HepG2 (cell line): ENCODE results near the gene RASGRF1. TPM values are rescaled to one million over a fixed set of nuclear protein-coding genes. Genes with fewer than 3 reads are reported as not detected.

Source experiments
- ATAC-seq: fragments of 200-7000 bp; cut with Tn5 transposase; 3 replicates; pipeline ENCODE4 v1.9.1; 2020; ENCODE audit warnings: mild to moderate bottlenecking, moderate library complexity
- BruUV-seq: library from RNA; stranded (reverse); fragments of 400-500 nt; replicated peaks from 2 replicates; lab custom pipeline; 2021; lab: Mats Ljungman, UMichigan
- CTCF ChIA-PET: fragments of 300-600 bp; formaldehyde crosslinking; extraction: SDS; loops from one replicate; lab custom pipeline; 2021; ENCODE audit warnings: low total read pairs, inconsistent platforms, low intra/inter-chr PET ratio; lab: Yijun Ruan, JAX
- POLR2A ChIA-PET: fragments of 350-600 bp; sonication (Branson Sonifier 250); formaldehyde crosslinking; loops from one replicate; lab custom pipeline; 2020; ENCODE audit warnings: antibody characterized with exemption, inconsistent platforms; lab: Yijun Ruan, JAX
- DNase-seq: peaks from one replicate; pipeline ENCODE4 v3.0.0-alpha.2; 2015; ENCODE audit warnings: low spot score
- FAIRE-seq: peaks from 3 replicates; lab custom pipeline; 2011; peaks lifted over from hg19 to GRCh38; lab: Jason Lieb, UNC
- H2AFZ ChIP-seq: one replicate; pipeline ENCODE4 v1.6.1; 2011; ENCODE audit warnings: low read length, inconsistent platforms
- H3K27ac ChIP-seq: fragments of 300-600 bp; 3 replicates; pipeline ENCODE4 v1.8.0; 2011; ENCODE audit warnings: mixed run types, mild to moderate bottlenecking, mixed read lengths, low read length, inconsistent platforms; ENCODE audit not compliant: insufficient read depth; ENCODE audit errors: extremely low read length
- H3K27me3 ChIP-seq, 2 experiments: fragments of 200-600 bp in 1 of 2; 2 replicates in 1 of 2; 3 replicates in 1 of 2; pipeline versions ENCODE4 v1.6.0 to v1.8.0; 2011; ENCODE audit warnings: low read length in 2 of 2, mild to moderate bottlenecking in 2 of 2, moderate library complexity in 2 of 2, inconsistent platforms in 1 of 2; ENCODE audit not compliant: insufficient read depth in 2 of 2, control insufficient read depth in 1 of 2
- H3K36me3 ChIP-seq, 2 experiments: fragments of 200-600 bp in 1 of 2; replicated peaks in 1 of 2; 2 replicates in 1 of 2; 3 replicates in 1 of 2; pipeline versions ENCODE4 v1.5.1 to v1.8.0; 2011; ENCODE audit warnings: low read length in 2 of 2, inconsistent platforms in 1 of 2; ENCODE audit not compliant: insufficient read depth in 2 of 2, control insufficient read depth in 1 of 2
- H3K4me1 ChIP-seq: 2 replicates; pipeline ENCODE4 v1.5.1; 2012; ENCODE audit warnings: low read length, inconsistent platforms; ENCODE audit not compliant: insufficient read depth
- H3K4me2 ChIP-seq: 2 replicates; pipeline ENCODE4 v1.6.0; 2011; ENCODE audit warnings: low read depth, low read length, inconsistent platforms
- H3K4me3 ChIP-seq, 3 experiments: fragments of 200-600 bp in 1 of 3; sonication (generic), shearing (Covaris generic) in 1 of 3; replicated peaks in 1 of 3; 2 replicates each; pipeline ENCODE4 v1.5.1; 2011 to 2016; ENCODE audit warnings: low read length in 3 of 3, inconsistent platforms in 2 of 3, low read depth in 2 of 3, mild to moderate bottlenecking in 2 of 3, control low read depth in 1 of 3, mixed read lengths in 1 of 3; ENCODE audit not compliant: insufficient read depth in 1 of 3
- H3K79me2 ChIP-seq: one replicate; pipeline ENCODE4 v1.6.1; 2011; ENCODE audit warnings: low read length, inconsistent platforms; ENCODE audit not compliant: insufficient read depth
- H3K9ac ChIP-seq: 2 replicates; pipeline ENCODE4 v1.6.0; 2011; ENCODE audit warnings: mild to moderate bottlenecking, low read depth, low read length, inconsistent platforms; ENCODE audit not compliant: insufficient read depth
- H3K9me3 ChIP-seq: 2 replicates; pipeline ENCODE4 v1.5.1; 2012; ENCODE audit warnings: mild to moderate bottlenecking, low read length
- H4K20me1 ChIP-seq: 2 replicates; pipeline ENCODE4 v1.6.0; 2011; ENCODE audit warnings: inconsistent platforms, mild to moderate bottlenecking, low read length, moderate library complexity; ENCODE audit not compliant: insufficient read depth
- HNF4A ChIP-seq: sonication (generic); formaldehyde crosslinking; IDR thresholded peaks from 2 replicates; pipeline ENCODE4 v1.4.0; 2020; ENCODE audit warnings: missing genetic modification reagents
- MEF2D ChIP-seq: sonication (generic); formaldehyde crosslinking; IDR thresholded peaks from 2 replicates; pipeline ENCODE4 v1.5.1; 2020; ENCODE audit warnings: mild to moderate bottlenecking, missing genetic modification reagents
- RBAK ChIP-seq: sonication (generic); formaldehyde crosslinking; IDR thresholded peaks from 2 replicates; pipeline ENCODE4 v1.5.1; 2020; ENCODE audit warnings: mild to moderate bottlenecking, missing genetic modification reagents
- SALL1 ChIP-seq: sonication (generic); formaldehyde crosslinking; IDR thresholded peaks from 2 replicates; pipeline ENCODE4 v1.8.0; 2022; ENCODE audit warnings: mild to moderate bottlenecking, missing genetic modification reagents
- SOX6 ChIP-seq, 2 experiments: fragments of 450-650 bp in 1 of 2; sonication (generic) in 1 of 2; formaldehyde crosslinking in 1 of 2; IDR thresholded peaks; 2 replicates each; pipeline versions ENCODE4 v1.4.0 to v1.6.1; 2017 to 2020; ENCODE audit warnings: antibody characterized with exemption in 1 of 2, mild to moderate bottlenecking in 1 of 2, missing genetic modification reagents in 1 of 2
- TBX3 ChIP-seq: fragments of 450-650 bp; IDR thresholded peaks from 2 replicates; pipeline ENCODE4 v1.6.1; 2017; ENCODE audit warnings: antibody characterized with exemption, mild to moderate bottlenecking, inconsistent platforms, borderline replicate concordance
- ZNF354B ChIP-seq: sonication (generic); formaldehyde crosslinking; IDR thresholded peaks from 2 replicates; pipeline ENCODE4 v1.8.0; 2022; ENCODE audit warnings: mild to moderate bottlenecking, missing genetic modification reagents
- ZNF496 ChIP-seq: sonication (generic); formaldehyde crosslinking; IDR thresholded peaks from 2 replicates; pipeline ENCODE4 v1.8.1; 2023; ENCODE audit warnings: mild to moderate bottlenecking, moderate library complexity, missing genetic modification reagents; ENCODE audit not compliant: insufficient replicate concordance
- ZNF646 ChIP-seq: sonication (generic); formaldehyde crosslinking; IDR thresholded peaks from 2 replicates; pipeline ENCODE4 v1.9.0; 2021; ENCODE audit warnings: mild to moderate bottlenecking, missing genetic modification reagents
- ZNF720 ChIP-seq: sonication (generic); formaldehyde crosslinking; IDR thresholded peaks from 2 replicates; pipeline ENCODE4 v1.4.0; 2020; ENCODE audit warnings: missing genetic modification reagents
- WGBS: methylation state at CpG from one replicate; pipeline ENCODE4 v1.1.6; 2017; ENCODE audit warnings: low lambda C conversion rate; 5-methylcytosine and 5-hydroxymethylcytosine counted together
- in situ Hi-C: cut with HindIII; loops from 2 replicates; pipeline ENCODE4 v1.10.0; 2017; ENCODE audit warnings: low pct_unique_long_range_greater_than_20kb; ENCODE audit not compliant: extremely low pct_ligation_motif_present
- intact Hi-C: fragments of 100-400 bp; cut with micrococcal nuclease; formaldehyde crosslinking; loops from one replicate; pipeline ENCODE4 v1.10.0; 2022; ENCODE audit not compliant: unreplicated experiment
- polyA plus RNA-seq, 8 experiments: library from polyadenylated mRNA; depleted of rRNA in 3 of 8; stranded (reverse) in 7 of 8; unstranded in 1 of 8; fragments of >200 nt; fragmentation: Illumina TruSeq in 4 of 8; extraction: Trizol in 4 of 8; gene quantifications; 2 replicates each; pipeline versions ENCODE4 v1.2.1 to v1.2.3, GENCODE V29; 2011 to 2016; ENCODE audit warnings: low read depth in 4 of 8, missing spikeins in 1 of 8, mixed read lengths in 1 of 8; ENCODE audit not compliant: insufficient read depth in 1 of 8
- total RNA-seq, 5 experiments: library from RNA; depleted of rRNA; stranded (reverse); fragments of >200 nt; fragmentation: Illumina TruSeq; extraction: Trizol; gene quantifications; 2 replicates each; pipeline ENCODE4 v1.2.3, GENCODE V29; 2016; ENCODE audit warnings: low read depth in 1 of 5

RASGRF1 gene
- total and polyA plus RNA-seq, 2 of the 13 experiments (the other 11 are each of a cell fraction or from before 2014, with no cell fraction given) = 0.55 to 3.0 TPM

- TF ChIP-seq HNF4A (CRISPR knock-in tag) (peak; percentile 14; the same call in 1 of the 2 replicates), RBAK (CRISPR knock-in tag) (no peak), ZNF720 (CRISPR knock-in tag) (no peak), SALL1 (peak; percentile 32; the same call in 1 of the 2 replicates), ZNF646 (CRISPR knock-in tag) (peak; percentile 60; the same call in 1 of the 2 replicates), ZNF354B (no peak), MEF2D (peak; percentile 69), ZNF496 (CRISPR knock-in tag) (no peak), SOX6 (IDR thresholded peaks at IDR 0.05) (no peak), SOX6 (CRISPR knock-in tag; IDR thresholded peaks at IDR 0.05) (0 out of 2 replicates have a peak, but pooled peaks have one; percentile 14), TBX3 (no peak)
- ChIA-PET CTCF (no interaction called here), POLR2A (interaction anchor here (1.1 kb wide), 1 partner anchor 27 kb away, joined by 4 read pairs; no protein-coding TSS in a partner anchor)
- Histone ChIP-seq H3K79me2 (no peaks in the 10 kb centered on the region), H3K36me3 (no peaks in the 10 kb centered on the region), H3K4me3 (no peak overlapping the region), H3K27me3 (no peaks in the 10 kb centered on the region), H3K4me1 (peaks cover 39% of the 10 kb centered on the region), H3K9me3 (no peaks in the 10 kb centered on the region), H2AFZ (no peak overlapping the region), H4K20me1 (no peaks in the 10 kb centered on the region), H3K9ac (no peak overlapping the region), H3K4me2 (no peak overlapping the region), H3K27ac (no peak overlapping the region)
- FAIRE-seq = no peak
- peak; percentile 28 for DNase-seq
- BruUV-seq = no TSS peak
- peak; percentile 32; the same call in 1 of the 3 replicates for ATAC-seq
- intact Hi-C loops = no loop called here
- in situ Hi-C loops = no loop called here
- WGBS = 50% methylated on average over 2 of the region's 2 CpGs
Observed at GRCh38 chr15:78968114-78968513, 122.5 kb downstream of the RASGRF1 start.
